HL-60/S4 treated with phorbol 12-myristate 13-acetate at 8.2 ng/mL for 4 days and 3 days (cell line): ENCODE data around the gene N4BP2L2.

ENCODE experiments used
- in situ Hi-C: fragments of 300-500 bp; cut with MboI; formaldehyde crosslinking; loops from 2 replicates; pipeline ENCODE4 v1.15.0; 2022; ENCODE audit warnings: low sequenced_read_pairs

Gene N4BP2L2

GRCh38 chr13:32427852-32428580, 110.6 kb downstream of the N4BP2L2 start, which contains the start of gene N4BP2L1:
Gene N4BP2L1 (minus strand): TSS chr13:32428130. CDS start chr13:32428082, 48 bp downstream.
- in situ Hi-C loops: no loop called here

- in situ Hi-C loops: no loop called here
These were observed 111.4 kb downstream of the N4BP2L2 start for GRCh38 chr13:32426990-32427851.

- in situ Hi-C loops: no loop called here
These were observed 112.2 kb downstream of the N4BP2L2 start for GRCh38 chr13:32426191-32426989.

- in situ Hi-C loops: no loop called here
These were observed 113.4 kb downstream of the N4BP2L2 start for GRCh38 chr13:32425158-32425557.

GRCh38 chr13:32423592-32423991, 115.0 kb downstream of the N4BP2L2 start:
- in situ Hi-C loops: no loop called here

- in situ Hi-C loops: no loop called here
These were observed 118.7 kb downstream of the N4BP2L2 start for GRCh38 chr13:32419862-32420261.

GRCh38 chr13:32417995-32418394, 120.6 kb downstream of the N4BP2L2 start:
- in situ Hi-C loops: no loop called here

GRCh38 chr13:32415019-32415418, 123.6 kb downstream of the N4BP2L2 start:
- in situ Hi-C loops: no loop called here

GRCh38 chr13:32414580-32414979, 124.0 kb downstream of the N4BP2L2 start:
- in situ Hi-C loops: no loop called here

- in situ Hi-C loops: no loop called here
These were observed 125.3 kb downstream of the N4BP2L2 start for GRCh38 chr13:32413284-32413683.

- in situ Hi-C loops: no loop called here
These were observed 128.8 kb downstream of the N4BP2L2 start for GRCh38 chr13:32409561-32410421.

- in situ Hi-C loops: no loop called here
These were observed 129.6 kb downstream of the N4BP2L2 start for GRCh38 chr13:32409001-32409313.

- in situ Hi-C loops: no loop called here
These were observed 130.1 kb downstream of the N4BP2L2 start for GRCh38 chr13:32408296-32409000.

GRCh38 chr13:32407854-32408253, 130.7 kb downstream of the N4BP2L2 start:
- in situ Hi-C loops: no loop called here

GRCh38 chr13:32403108-32403507, 135.5 kb downstream of the N4BP2L2 start:
- in situ Hi-C loops: no loop called here

GRCh38 chr13:32391101-32391619, 147.4 kb downstream of the N4BP2L2 start:
- in situ Hi-C loops: no loop called here

GRCh38 chr13:32390484-32390883, 148.1 kb downstream of the N4BP2L2 start:
- in situ Hi-C loops: no loop called here

GRCh38 chr13:32390048-32390447, 148.5 kb downstream of the N4BP2L2 start:
- in situ Hi-C loops: no loop called here

- in situ Hi-C loops: no loop called here
These were observed 153.2 kb downstream of the N4BP2L2 start for GRCh38 chr13:32385410-32385809.

GRCh38 chr13:32384702-32385101, 153.9 kb downstream of the N4BP2L2 start:
- in situ Hi-C loops: no loop called here
